Neural cell (in vitro differentiated cells): ENCODE measurements around the gene DPH1. TPM values are rescaled to one million over a fixed set of nuclear protein-coding genes. Genes with fewer than 3 reads are reported as not detected.

Source experiments
- H2AFZ ChIP-seq: fragments of 200-600, 300-800 bp; sonication (generic), shearing (Covaris generic); 2 replicates; pipeline ENCODE4 v1.6.0; 2014; ENCODE audit warnings: low read depth, mild to moderate bottlenecking, antibody characterized with exemption, low read length, moderate library complexity
- H3F3A ChIP-seq: fragments of 200-600 bp; shearing (Covaris generic); 2 replicates; pipeline ENCODE4 v1.6.1; 2016; ENCODE audit warnings: mild to moderate bottlenecking, moderate library complexity, mixed read lengths, antibody characterized with exemption, low read length; ENCODE audit not compliant: insufficient read depth, poor library complexity, severe bottlenecking
- H3K27ac ChIP-seq: fragments of 200-600, 300-800 bp; sonication (generic), shearing (Covaris generic); 2 replicates; pipeline ENCODE4 v1.5.1; 2014; ENCODE audit warnings: mild to moderate bottlenecking, low read length, moderate library complexity
- H3K27me3 ChIP-seq: fragments of 300-800, 200-600 bp; sonication (generic), shearing (Covaris generic); 2 replicates; pipeline ENCODE4 v1.6.0; 2014; ENCODE audit warnings: mild to moderate bottlenecking, low read depth, low read length, moderate library complexity; ENCODE audit not compliant: insufficient read depth
- H3K36me3 ChIP-seq: fragments of 300-800, 200-600 bp; sonication (generic), shearing (Covaris generic); 2 replicates; pipeline ENCODE4 v1.5.1; 2014; ENCODE audit warnings: mild to moderate bottlenecking, antibody characterized with exemption, low read length, moderate library complexity; ENCODE audit not compliant: insufficient read depth
- H3K4me2 ChIP-seq: fragments of 300-800, 200-600 bp; sonication (generic), shearing (Covaris generic); 2 replicates; pipeline ENCODE4 v1.6.0; 2014; ENCODE audit warnings: mild to moderate bottlenecking, low read length
- H3K4me3 ChIP-seq: fragments of 300-800, 200-600 bp; sonication (generic), shearing (Covaris generic); 2 replicates; pipeline ENCODE4 v1.5.1; 2014; ENCODE audit warnings: mild to moderate bottlenecking, low read length, moderate library complexity
- H3K79me2 ChIP-seq: fragments of 200-600 bp; shearing (Covaris generic); replicated peaks from 2 replicates; pipeline ENCODE4 v1.6.0; 2014; ENCODE audit warnings: mild to moderate bottlenecking, low read length, moderate library complexity; ENCODE audit not compliant: insufficient read depth
- H3K9ac ChIP-seq: fragments of 300-800, 200-600 bp; sonication (generic), shearing (Covaris generic); 2 replicates; pipeline ENCODE4 v1.6.1; 2016; ENCODE audit warnings: mild to moderate bottlenecking, low read length, mixed read lengths
- H3K9me2 ChIP-seq: fragments of 200-600 bp; shearing (Covaris generic); 2 replicates; pipeline ENCODE4 v1.6.1; 2016; ENCODE audit warnings: mild to moderate bottlenecking, low read length, mixed read lengths; ENCODE audit not compliant: insufficient read depth
- H3K9me3 ChIP-seq: fragments of 200-600, 300-800 bp; sonication (generic), shearing (Covaris generic); 2 replicates; pipeline ENCODE4 v1.6.1; 2016; ENCODE audit warnings: mild to moderate bottlenecking, mixed run types, low read length, moderate library complexity, mixed read lengths
- H4K20me1 ChIP-seq: fragments of 200-600 bp; shearing (Covaris generic); 2 replicates; pipeline ENCODE4 v1.6.1; 2016; ENCODE audit warnings: mild to moderate bottlenecking, mixed run types; ENCODE audit not compliant: insufficient read depth
- CTCF ChIP-seq: fragments of 450-650 bp; IDR thresholded peaks from 2 replicates; pipeline ENCODE4 v1.5.1; 2014; ENCODE audit warnings: antibody characterized with exemption, mild to moderate bottlenecking, moderate library complexity; ENCODE audit not compliant: poor library complexity, severe bottlenecking
- EP300 ChIP-seq: fragments of 450-650 bp; conservative IDR thresholded peaks from 2 replicates; pipeline ENCODE4 v1.6.1; 2014; ENCODE audit warnings: antibody characterized with exemption, mild to moderate bottlenecking, moderate library complexity; ENCODE audit not compliant: poor library complexity, severe bottlenecking
- EZH2 ChIP-seq: fragments of 200-600, 300-800 bp; shearing (Covaris generic), sonication (generic); IDR thresholded peaks from 2 replicates; pipeline ENCODE4 v1.6.1; 2014; ENCODE audit warnings: antibody characterized with exemption, low read length, borderline replicate concordance, mild to moderate bottlenecking; ENCODE audit not compliant: insufficient read depth, poor library complexity, severe bottlenecking
- MXI1 ChIP-seq: fragments of 450-650 bp; conservative IDR thresholded peaks from 2 replicates; pipeline ENCODE4 v1.6.1; 2014; ENCODE audit warnings: antibody characterized with exemption, mild to moderate bottlenecking; ENCODE audit not compliant: poor library complexity, severe bottlenecking
- POLR2AphosphoS5 ChIP-seq: IDR thresholded peaks from 2 replicates; pipeline ENCODE4 v1.6.1; 2012
- RAD21 ChIP-seq: fragments of 450-650 bp; conservative IDR thresholded peaks from 2 replicates; pipeline ENCODE4 v1.6.1; 2014; ENCODE audit warnings: antibody characterized with exemption, mild to moderate bottlenecking, moderate library complexity
- SMC3 ChIP-seq: fragments of 450-650 bp; conservative IDR thresholded peaks from 2 replicates; pipeline ENCODE4 v1.6.1; 2014; ENCODE audit warnings: antibody characterized with exemption, mild to moderate bottlenecking, moderate library complexity; ENCODE audit not compliant: poor library complexity
- TAF1 ChIP-seq: IDR thresholded peaks from 2 replicates; pipeline ENCODE4 v1.6.1; 2012; ENCODE audit warnings: low read depth
- polyA plus RNA-seq: library from polyadenylated mRNA; depleted of rRNA; stranded (reverse); fragments of >200 nt; gene quantifications from 2 replicates; pipeline ENCODE4 v1.2.3, GENCODE V29; 2014
- TF ChIP-seq, protein P1 (sequence below): IDR thresholded peaks from 2 replicates; pipeline ENCODE4 v1.6.1; 2012; ENCODE audit warnings: borderline replicate concordance

Gene DPH1
- polyA plus RNA-seq, 1 donor from 2014 or later: 44.8 TPM

DNA sequence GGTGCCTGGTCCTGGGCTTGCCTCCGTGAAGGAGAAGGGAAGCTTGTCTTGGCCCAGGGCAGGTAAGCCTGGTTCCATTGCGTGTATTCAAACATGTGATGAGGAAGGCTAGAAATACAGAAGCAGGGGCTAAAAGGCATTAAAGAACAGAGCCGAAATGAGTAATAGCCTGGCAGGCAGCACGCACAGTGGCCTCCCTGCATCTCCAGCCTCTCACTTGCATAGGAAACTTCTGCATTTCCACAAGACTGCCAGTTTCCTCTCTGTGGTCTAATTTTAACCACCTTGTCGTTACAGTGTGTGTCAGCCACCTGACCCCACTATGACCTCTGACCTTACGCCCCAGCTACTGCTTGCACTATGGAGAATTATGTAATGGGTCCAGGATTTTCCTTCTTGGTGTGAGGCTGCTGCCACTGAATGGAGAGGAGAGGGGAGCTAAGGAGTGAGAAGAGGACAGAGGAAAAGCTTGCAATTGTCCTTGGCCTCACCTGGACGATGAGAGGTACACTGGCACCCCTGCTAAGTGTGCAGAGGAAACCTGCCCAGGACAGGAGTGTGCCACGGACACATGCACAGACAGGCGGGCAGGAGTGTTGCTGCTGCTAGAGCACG, 57.8 kb downstream of the DPH1 start:
- no peak overlapping the region for H2AFZ ChIP-seq
- no peak overlapping the region for H3K9ac ChIP-seq
- H3K27me3 ChIP-seq: no peaks in the 10 kb centered on the region
- no peak for TF ChIP-seq TAF1
- no peak for TF ChIP-seq SMC3
- TF ChIP-seq EP300: no peak
- no peak for TF ChIP-seq POLR2AphosphoS5
- no peak for TF ChIP-seq CTCF
- TF ChIP-seq, protein P1, sequence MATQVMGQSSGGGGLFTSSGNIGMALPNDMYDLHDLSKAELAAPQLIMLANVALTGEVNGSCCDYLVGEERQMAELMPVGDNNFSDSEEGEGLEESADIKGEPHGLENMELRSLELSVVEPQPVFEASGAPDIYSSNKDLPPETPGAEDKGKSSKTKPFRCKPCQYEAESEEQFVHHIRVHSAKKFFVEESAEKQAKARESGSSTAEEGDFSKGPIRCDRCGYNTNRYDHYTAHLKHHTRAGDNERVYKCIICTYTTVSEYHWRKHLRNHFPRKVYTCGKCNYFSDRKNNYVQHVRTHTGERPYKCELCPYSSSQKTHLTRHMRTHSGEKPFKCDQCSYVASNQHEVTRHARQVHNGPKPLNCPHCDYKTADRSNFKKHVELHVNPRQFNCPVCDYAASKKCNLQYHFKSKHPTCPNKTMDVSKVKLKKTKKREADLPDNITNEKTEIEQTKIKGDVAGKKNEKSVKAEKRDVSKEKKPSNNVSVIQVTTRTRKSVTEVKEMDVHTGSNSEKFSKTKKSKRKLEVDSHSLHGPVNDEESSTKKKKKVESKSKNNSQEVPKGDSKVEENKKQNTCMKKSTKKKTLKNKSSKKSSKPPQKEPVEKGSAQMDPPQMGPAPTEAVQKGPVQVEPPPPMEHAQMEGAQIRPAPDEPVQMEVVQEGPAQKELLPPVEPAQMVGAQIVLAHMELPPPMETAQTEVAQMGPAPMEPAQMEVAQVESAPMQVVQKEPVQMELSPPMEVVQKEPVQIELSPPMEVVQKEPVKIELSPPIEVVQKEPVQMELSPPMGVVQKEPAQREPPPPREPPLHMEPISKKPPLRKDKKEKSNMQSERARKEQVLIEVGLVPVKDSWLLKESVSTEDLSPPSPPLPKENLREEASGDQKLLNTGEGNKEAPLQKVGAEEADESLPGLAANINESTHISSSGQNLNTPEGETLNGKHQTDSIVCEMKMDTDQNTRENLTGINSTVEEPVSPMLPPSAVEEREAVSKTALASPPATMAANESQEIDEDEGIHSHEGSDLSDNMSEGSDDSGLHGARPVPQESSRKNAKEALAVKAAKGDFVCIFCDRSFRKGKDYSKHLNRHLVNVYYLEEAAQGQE: no peak
- no peak for TF ChIP-seq RAD21
- no peak for TF ChIP-seq MXI1
- no peak for TF ChIP-seq EZH2
- H3K9me3 ChIP-seq: no peaks in the 10 kb centered on the region
- H3K9me2 ChIP-seq: no peaks in the 10 kb centered on the region
- H3K79me2 ChIP-seq: no peaks in the 10 kb centered on the region
- H3K36me3 ChIP-seq: no peaks in the 10 kb centered on the region
- H3K4me2 ChIP-seq: no peak overlapping the region
- no peaks in the 10 kb centered on the region for H3F3A ChIP-seq
- no peak overlapping the region for H3K27ac ChIP-seq
- H3K4me3 ChIP-seq: no peak overlapping the region
- no peaks in the 10 kb centered on the region for H4K20me1 ChIP-seq

GRCh38 chr17:2089021-2089422, 59.1 kb downstream of the DPH1 start:
- H3K27ac ChIP-seq: no peak overlapping the region
- no peak overlapping the region for H2AFZ ChIP-seq
- H3K36me3 ChIP-seq: no peaks in the 10 kb centered on the region
- no peaks in the 10 kb centered on the region for H3K9me2 ChIP-seq
- no peaks in the 10 kb centered on the region for H4K20me1 ChIP-seq
- no peaks in the 10 kb centered on the region for H3F3A ChIP-seq
- H3K9ac ChIP-seq: no peak overlapping the region
- TF ChIP-seq POLR2AphosphoS5 (no peak), MXI1 (no peak), EP300 (no peak), RAD21 (no peak), SMC3 (no peak), EZH2 (no peak), TAF1 (no peak), CTCF (no peak)
- TF ChIP-seq, protein P1: no peak
- H3K9me3 ChIP-seq: no peaks in the 10 kb centered on the region
- H3K27me3 ChIP-seq: no peaks in the 10 kb centered on the region
- no peak overlapping the region for H3K4me2 ChIP-seq
- H3K4me3 ChIP-seq: no peak overlapping the region
- no peaks in the 10 kb centered on the region for H3K79me2 ChIP-seq
